ENCODE data around the gene SCARF1.
"Not testable (repeated sequence)": the region's sequence is repeated elsewhere in the genome, so short reads cannot be mapped to it uniquely, and the experiment has no call there.

SCARF1 gene

GRCh38 chr17:1645207-1646171, at the start of gene SCARF1:
TSS of gene SCARF1 (minus strand) at chr17:1645732. CDS start at chr17:1645697, 35 bp downstream.
- H3K9me3 ChIP-seq (ENCODE audit: control insufficient read depth, insufficient read depth, low read length): no peaks in the 10 kb centered on the region
- H3K9ac ChIP-seq (ENCODE audit: low read depth, low read length): peak within 1 kb of the TSS; percentile 25; the same call in 1 of the 2 replicates
- peaks cover 24% of the 10 kb centered on the region; the same call in 1 of the 2 replicates for H3K4me1 ChIP-seq (ENCODE audit: insufficient read depth, low read length)
- no peaks in the 10 kb centered on the region for H3K36me3 ChIP-seq (ENCODE audit: insufficient read depth, low read length)

GRCh38 chr17:1693339-1693738, 47.8 kb upstream of the SCARF1 start:
- Histone ChIP-seq H3K36me3 (ENCODE audit: insufficient read depth, low read length) (no peaks in the 10 kb centered on the region), H3K9me3 (ENCODE audit: control insufficient read depth, insufficient read depth, low read length) (no peaks in the 10 kb centered on the region), H3K9ac (ENCODE audit: low read depth, low read length) (no peak overlapping the region), H3K4me1 (ENCODE audit: insufficient read depth, low read length) (no peaks in the 10 kb centered on the region)

GRCh38 chr17:1690544-1691221, 45.2 kb upstream of the SCARF1 start:
- H3K9ac ChIP-seq (ENCODE audit: low read depth, low read length): no peak overlapping the region
- H3K4me1 ChIP-seq (ENCODE audit: insufficient read depth, low read length): no peaks in the 10 kb centered on the region
- no peaks in the 10 kb centered on the region for H3K9me3 ChIP-seq (ENCODE audit: control insufficient read depth, insufficient read depth, low read length)
- no peaks in the 10 kb centered on the region for H3K36me3 ChIP-seq (ENCODE audit: insufficient read depth, low read length)

- H3K36me3 ChIP-seq (ENCODE audit: insufficient read depth, low read length); H3K9ac ChIP-seq (ENCODE audit: low read depth, low read length); H3K4me1 ChIP-seq (ENCODE audit: insufficient read depth, low read length); H3K9me3 ChIP-seq (ENCODE audit: control insufficient read depth, insufficient read depth, low read length): not testable (repeated sequence)
These were observed 42.9 kb upstream of the SCARF1 start for GRCh38 chr17:1688405-1688804.

GRCh38 chr17:1686086-1686485, 40.6 kb upstream of the SCARF1 start:
- H3K36me3 ChIP-seq (ENCODE audit: insufficient read depth, low read length): peaks cover 22% of the 10 kb centered on the region
- no peaks in the 10 kb centered on the region for H3K4me1 ChIP-seq (ENCODE audit: insufficient read depth, low read length)
- no peak overlapping the region for H3K9ac ChIP-seq (ENCODE audit: low read depth, low read length)
- H3K9me3 ChIP-seq (ENCODE audit: control insufficient read depth, insufficient read depth, low read length): no peaks in the 10 kb centered on the region

GRCh38 chr17:1684378-1685189, 39.1 kb upstream of the SCARF1 start, which contains the start of gene PRPF8:
TSS of gene PRPF8 (minus strand) at chr17:1684867. CDS start at chr17:1684571, 296 bp downstream.
- Histone ChIP-seq H3K9ac (ENCODE audit: low read depth, low read length) (peak within 1 kb of the TSS; percentile 92), H3K9me3 (ENCODE audit: control insufficient read depth, insufficient read depth, low read length) (no peaks in the 10 kb centered on the region), H3K4me1 (ENCODE audit: insufficient read depth, low read length) (no peaks in the 10 kb centered on the region), H3K36me3 (ENCODE audit: insufficient read depth, low read length) (peaks cover 35% of the 10 kb centered on the region)

- Histone ChIP-seq H3K9ac (ENCODE audit: low read depth, low read length) (peak overlapping the region; percentile 92; the same call in 1 of the 2 replicates), H3K9me3 (ENCODE audit: control insufficient read depth, insufficient read depth, low read length) (no peaks in the 10 kb centered on the region), H3K36me3 (ENCODE audit: insufficient read depth, low read length) (peaks cover 46% of the 10 kb centered on the region), H3K4me1 (ENCODE audit: insufficient read depth, low read length) (no peaks in the 10 kb centered on the region)
These were observed 37.9 kb upstream of the SCARF1 start for GRCh38 chr17:1683459-1683858.

- H3K9me3 ChIP-seq (ENCODE audit: control insufficient read depth, insufficient read depth, low read length): no peaks in the 10 kb centered on the region
- H3K4me1 ChIP-seq (ENCODE audit: insufficient read depth, low read length): no peaks in the 10 kb centered on the region
- H3K36me3 ChIP-seq (ENCODE audit: insufficient read depth, low read length): peaks cover 80% of the 10 kb centered on the region
- H3K9ac ChIP-seq (ENCODE audit: low read depth, low read length): no peak overlapping the region
These were observed 30.9 kb upstream of the SCARF1 start for GRCh38 chr17:1676401-1676800.

GRCh38 chr17:1673041-1673785, 27.7 kb upstream of the SCARF1 start:
- no peak overlapping the region for H3K9ac ChIP-seq (ENCODE audit: low read depth, low read length)
- peaks cover 66% of the 10 kb centered on the region for H3K36me3 ChIP-seq (ENCODE audit: insufficient read depth, low read length)
- no peaks in the 10 kb centered on the region for H3K9me3 ChIP-seq (ENCODE audit: control insufficient read depth, insufficient read depth, low read length)
- H3K4me1 ChIP-seq (ENCODE audit: insufficient read depth, low read length): no peaks in the 10 kb centered on the region

GRCh38 chr17:1663934-1664333, 18.4 kb upstream of the SCARF1 start:
- H3K9ac ChIP-seq (ENCODE audit: low read depth, low read length); H3K4me1 ChIP-seq (ENCODE audit: insufficient read depth, low read length); H3K9me3 ChIP-seq (ENCODE audit: control insufficient read depth, insufficient read depth, low read length): not testable (repeated sequence)
- H3K36me3 ChIP-seq (ENCODE audit: insufficient read depth, low read length): peaks cover 46% of the 10 kb centered on the region

GRCh38 chr17:1661045-1661444, 15.5 kb upstream of the SCARF1 start:
- H3K36me3 ChIP-seq (ENCODE audit: insufficient read depth, low read length): peaks cover 54% of the 10 kb centered on the region

GRCh38 chr17:1658100-1658499, 12.6 kb upstream of the SCARF1 start:
- Histone ChIP-seq H3K9me3 (ENCODE audit: control insufficient read depth, insufficient read depth, low read length) (no peaks in the 10 kb centered on the region), H3K9ac (ENCODE audit: low read depth, low read length) (no peak overlapping the region), H3K4me1 (ENCODE audit: insufficient read depth, low read length) (no peaks in the 10 kb centered on the region), H3K36me3 (ENCODE audit: insufficient read depth, low read length) (peaks cover 69% of the 10 kb centered on the region)

More at GRCh38 chr17:1661045-1661444, 15.5 kb upstream of the SCARF1 start:
- no peaks in the 10 kb centered on the region for H3K4me1 ChIP-seq (ENCODE audit: insufficient read depth, low read length)
- H3K9ac ChIP-seq (ENCODE audit: low read depth, low read length): no peak overlapping the region
- no peaks in the 10 kb centered on the region for H3K9me3 ChIP-seq (ENCODE audit: control insufficient read depth, insufficient read depth, low read length)

GRCh38 chr17:1653735-1654134, 8.2 kb upstream of the SCARF1 start:
- no peak overlapping the region for H3K9ac ChIP-seq (ENCODE audit: low read depth, low read length)
- H3K9me3 ChIP-seq (ENCODE audit: control insufficient read depth, insufficient read depth, low read length): no peaks in the 10 kb centered on the region
- H3K36me3 ChIP-seq (ENCODE audit: insufficient read depth, low read length): peaks cover 56% of the 10 kb centered on the region
- no peaks in the 10 kb centered on the region for H3K4me1 ChIP-seq (ENCODE audit: insufficient read depth, low read length)

Data from ES-I3 (cell line).